ENCODE data around the gene EFS.

EFS gene

GRCh38 chr14:23377573-23378563, 12.9 kb upstream of the EFS start:
- DNase-seq: no peak

GRCh38 chr14:23377198-23377550, 12.2 kb upstream of the EFS start:
- DNase-seq: no peak

- no peak for DNase-seq
These were observed 11.7 kb upstream of the EFS start, which contains the start of gene CMTM5 for GRCh38 chr14:23376482-23377197. TSS of gene CMTM5 (plus strand) at chr14:23377046. CDS start at chr14:23377252, 206 bp downstream.

- DNase-seq: no peak
These were observed 10.7 kb upstream of the EFS start for GRCh38 chr14:23375527-23376251.

GRCh38 chr14:23373041-23373440, 8.1 kb upstream of the EFS start:
- no peak for DNase-seq

- DNase-seq: no peak
These were observed 7.5 kb upstream of the EFS start, which contains the start of gene IL25 for GRCh38 chr14:23372509-23372908. TSS of gene IL25 (plus strand) at chr14:23372809.

- DNase-seq: no peak
These were observed 6.9 kb upstream of the EFS start for GRCh38 chr14:23371865-23372264.

GRCh38 chr14:23370221-23370620, 5.2 kb upstream of the EFS start:
- DNase-seq: no peak

- DNase-seq: no peak
These were observed 1.5 kb upstream of the EFS start for GRCh38 chr14:23366426-23366921.

GRCh38 chr14:23365732-23366425, 907 bp upstream of the EFS start:
- DNase-seq: no peak

GRCh38 chr14:23364164-23365035, 572 bp downstream of the EFS start:
- DNase-seq: no peak

- no peak for DNase-seq
These were observed 2.8 kb downstream of the EFS start for GRCh38 chr14:23362200-23362599.

GRCh38 chr14:23361763-23362162, 3.2 kb downstream of the EFS start:
- no peak for DNase-seq

- DNase-seq: no peak
These were observed 3.7 kb downstream of the EFS start for GRCh38 chr14:23361320-23361719.

GRCh38 chr14:23360496-23360895, 4.5 kb downstream of the EFS start:
- DNase-seq: no peak

- no peak for DNase-seq
These were observed 5.1 kb downstream of the EFS start for GRCh38 chr14:23359722-23360447.

GRCh38 chr14:23359167-23359626, 5.8 kb downstream of the EFS start:
- no peak for DNase-seq

- no peak for DNase-seq
These were observed 6.3 kb downstream of the EFS start for GRCh38 chr14:23358553-23359166.

- no peak for DNase-seq
These were observed 6.9 kb downstream of the EFS start for GRCh38 chr14:23358042-23358441.

- DNase-seq: no peak
These were observed 7.7 kb downstream of the EFS start for GRCh38 chr14:23357261-23357660.
